Kidney (tissue), 14 donors: ENCODE measurements around the gene RRP12. TPM values are rescaled to one million over a fixed set of nuclear protein-coding genes. Genes with fewer than 3 reads are reported as not detected.

Experiments
- DNase-seq, 5 donors: peaks; one replicate each; pipeline ENCODE4 v3.0.0-alpha.2; 2013 to 2020
- FAIRE-seq: peaks from 2 replicates; lab custom pipeline; 2012; peaks lifted over from hg19 to GRCh38; lab: Jason Lieb, UNC
- H3K27ac ChIP-seq, 2 donors: one replicate each; pipeline ENCODE4 v1.7.0; 2013; ENCODE audit warnings: low read depth in 2 of 2, low read length in 2 of 2, inconsistent platforms in 1 of 2
- H3K27me3 ChIP-seq: one replicate; pipeline ENCODE4 v1.7.1; 2013; ENCODE audit warnings: low read length, inconsistent platforms; ENCODE audit not compliant: control insufficient read depth, insufficient read depth
- H3K36me3 ChIP-seq, 3 donors: one replicate each; pipeline versions ENCODE4 v1.7.0 to v1.7.1; 2013; ENCODE audit warnings: low read length in 3 of 3, control low read depth in 1 of 3, inconsistent platforms in 1 of 3; ENCODE audit not compliant: insufficient read depth in 3 of 3, control insufficient read depth in 2 of 3
- H3K4me1 ChIP-seq, 3 donors: one replicate each; pipeline versions ENCODE4 v1.7.0 to v1.7.1; 2013; ENCODE audit warnings: low read length in 3 of 3, inconsistent platforms in 1 of 3, low read depth in 1 of 3; ENCODE audit not compliant: control insufficient read depth in 2 of 3, insufficient read depth in 2 of 3
- H3K4me3 ChIP-seq, 3 donors: one replicate each; pipeline versions ENCODE4 v1.7.0 to v1.8.1; 2013; ENCODE audit warnings: low read length in 3 of 3, control low read depth in 1 of 3, inconsistent platforms in 1 of 3
- H3K9ac ChIP-seq, 3 donors: one replicate each; pipeline versions ENCODE4 v1.7.0 to v1.7.1; 2013; ENCODE audit warnings: low read length in 3 of 3, control low read depth in 1 of 3, inconsistent platforms in 1 of 3
- H3K9me3 ChIP-seq, 3 donors: one replicate each; pipeline versions ENCODE4 v1.7.0 to v1.7.1; 2013; ENCODE audit warnings: low read length in 3 of 3, control low read depth in 1 of 3, inconsistent platforms in 1 of 3; ENCODE audit not compliant: control insufficient read depth in 2 of 3, insufficient read depth in 1 of 3
- CTCF ChIP-seq: IDR thresholded peaks from 3 replicates; pipeline ENCODE4 v1.5.1; 2012; ENCODE audit warnings: mild to moderate bottlenecking, moderate library complexity, borderline replicate concordance; ENCODE audit not compliant: insufficient read depth; ENCODE audit errors: extremely low read depth
- intact Hi-C: fragments of 100-400 bp; cut with DNase I; formaldehyde crosslinking; loops from one replicate; pipeline ENCODE4 v1.11.1; 2022
- polyA plus RNA-seq: library from polyadenylated mRNA; stranded (reverse); fragments of 350-450 nt; fragmentation: Illumina TruSeq; extraction: RNeasy Lipid Tissue Mini Kit (QIAGEN cat#74804); gene quantifications from one replicate; pipeline ENCODE4 v1.2.3, GENCODE V29; 2014; ENCODE audit warnings: low read depth, low replicate concordance; ENCODE audit not compliant: insufficient read depth
- total RNA-seq: library from RNA; stranded (reverse); fragmentation: NEBNext Ultra II Directional; extraction: Animal tissue kit (Norgen Biotek cat#: 25700); gene quantifications from one replicate; pipeline ENCODE4 v1.2.1, GENCODE V29; 2021
- donor health status: control.
- donor health status: control.
- donor health status: control.
- donor health status: control.
- donor health status: control.
- donor health status: DM: yes; HTN: yes; CAD: no.
- donor health status: Normal renal cell carcinoma (clear cell type).

The RRP12 gene
- total and polyA plus RNA-seq, 2 donors from 2014 or later: 9.7 to 30.0 TPM

- intact Hi-C loops: no loop called here
- Histone ChIP-seq H3K27ac (no peak overlapping the region), H3K36me3 (no peaks in the 10 kb centered on the region), H3K27me3 (no peaks in the 10 kb centered on the region), H3K4me1 (no peaks in the 10 kb centered on the region), H3K9ac (no peak overlapping the region), H3K4me3 (no peak overlapping the region), H3K9me3 (no peaks in the 10 kb centered on the region)
- DNase-seq (peak in 1 of 5 donors; percentile 12), FAIRE-seq (no peak)
- no peak for TF ChIP-seq CTCF
Measured at GRCh38 chr10:97312897-97313296, 88.2 kb downstream of the RRP12 start.

GRCh38 chr10:97311111-97311626, 90.0 kb downstream of the RRP12 start:
- Histone ChIP-seq H3K4me3 (no peak overlapping the region), H3K36me3 (no peaks in the 10 kb centered on the region), H3K27ac (no peak overlapping the region), H3K27me3 (no peaks in the 10 kb centered on the region), H3K9me3 (no peaks in the 10 kb centered on the region), H3K9ac (no peak overlapping the region), H3K4me1 (no peaks in the 10 kb centered on the region)
- intact Hi-C loops: no loop called here
- no peak for TF ChIP-seq CTCF
- peak in 1 of 5 donors; percentile 50 for DNase-seq
- FAIRE-seq: no peak

GRCh38 chr10:97307866-97308780, 93.0 kb downstream of the RRP12 start:
- TF ChIP-seq CTCF: no peak
- Histone ChIP-seq H3K4me1 (no peaks in the 10 kb centered on the region), H3K9ac (no peak overlapping the region), H3K27me3 (no peaks in the 10 kb centered on the region), H3K9me3 (no peaks in the 10 kb centered on the region), H3K36me3 (no peaks in the 10 kb centered on the region), H3K27ac (no peak overlapping the region), H3K4me3 (no peak overlapping the region)
- intact Hi-C loops: no loop called here
- FAIRE-seq (no peak), DNase-seq (no peak)
